Spleen (tissue), 7 donors: Measurements from ENCODE around the gene ACER3.

Source experiments
- CTCF ChIP-seq, 11 experiments: fragments of 200-600 bp in 7 of 11; fragments of 450-650 bp in 4 of 11; sonication (generic) in 4 of 11; IDR thresholded peaks in 8 of 11; conservative IDR thresholded peaks in 3 of 11; 1 replicate in 7 of 11; 2 replicates in 4 of 11; pipeline versions ENCODE4 v1.4.0 to v1.8.0; 2016 to 2021; ENCODE audit warnings: antibody characterized with exemption in 11 of 11, inconsistent platforms in 4 of 11, mild to moderate bottlenecking in 1 of 11
- POLR2A ChIP-seq, 3 donors: fragments of 450-650 bp; IDR thresholded peaks; one replicate each; pipeline ENCODE4 v1.5.1; 2017; ENCODE audit warnings: antibody characterized with exemption in 3 of 3, mild to moderate bottlenecking in 1 of 3
- donor health status: DM: no; HTN: no; CAD: no; lungs with moderate emphysema.
- donor health status: DM: no; HTN: no; CAD: no.
- donor health status: DM: no; HTN: no; CAD: no.

- TF ChIP-seq CTCF (IDR thresholded peaks at IDR 0.05 in 8 of 11, conservative IDR thresholded peaks at IDR 0.05 in 3 of 11): no peak
- no peak for TF ChIP-seq POLR2A (IDR thresholded peaks at IDR 0.05)
These were observed 46.3 kb upstream of the ACER3 start for GRCh38 chr11:76814414-76814813.
